Daoy (cell line): ENCODE results near the gene TRIM72. TPM values are rescaled to one million over a fixed set of nuclear protein-coding genes. Genes with fewer than 3 reads are reported as not detected.

Experiments used
- total RNA-seq: library from RNA; depleted of rRNA; stranded (reverse); fragments of >200 nt; shearing (Covaris generic); gene quantifications from 2 replicates; pipeline ENCODE4 v1.2.3, GENCODE V29; 2014; rRNA removed

The TRIM72 gene
- total RNA-seq, 1 experiment from 2014 or later: not detected

Other genes starting within 250 kb of the TRIM72 start
- gene HSD3B7, start 228.9 kb upstream of the TRIM72 start, total RNA-seq: 1.8 and 3.8 TPM in 2 replicates
- gene STX1B, start 203.5 kb upstream of the TRIM72 start, total RNA-seq: under 0.01 TPM in 1 of 2 replicates, not detected in the other
- gene STX4, start 180.6 kb upstream of the TRIM72 start, total RNA-seq: 13.7 and 16.1 TPM in 2 replicates
- gene ZNF668, start 139.9 kb upstream of the TRIM72 start, total RNA-seq: 8.7 and 10.5 TPM in 2 replicates
- 6.0 and 6.3 TPM in 2 replicates for gene ZNF646, start 139.7 kb upstream of the TRIM72 start, total RNA-seq
- 0.39 and 1.2 TPM in 2 replicates for gene PRSS53, start 125.2 kb upstream of the TRIM72 start, total RNA-seq
- gene VKORC1, start 119.3 kb upstream of the TRIM72 start, total RNA-seq: 58.1 and 77.1 TPM in 2 replicates
- 18.1 and 21.3 TPM in 2 replicates for gene BCKDK, start 105.7 kb upstream of the TRIM72 start, total RNA-seq
- gene KAT8, start 96.5 kb upstream of the TRIM72 start, total RNA-seq: 39.9 and 44.6 TPM in 2 replicates
- gene PRSS8, start 78.4 kb upstream of the TRIM72 start, total RNA-seq: not detected in 2 replicates
- 0.17 and 0.18 TPM in 2 replicates for gene PRSS36, start 64.1 kb upstream of the TRIM72 start, total RNA-seq
- 28.8 and 32.1 TPM in 2 replicates for gene FUS, start 34.0 kb upstream of the TRIM72 start, total RNA-seq
- 14.7 and 23.3 TPM in 2 replicates for gene PYCARD, start 11.4 kb upstream of the TRIM72 start, total RNA-seq
- not detected in 2 replicates for gene PYDC1, start 3.0 kb downstream of the TRIM72 start, total RNA-seq
- not detected in 2 replicates for gene ITGAM, start 45.9 kb downstream of the TRIM72 start, total RNA-seq
- gene ITGAX, start 141.1 kb downstream of the TRIM72 start, total RNA-seq: 0.42 and 1.5 TPM in 2 replicates
- 0.06 TPM in 1 of 2 replicates, not detected in the other for gene ITGAD, start 179.2 kb downstream of the TRIM72 start, total RNA-seq
- not detected in 2 replicates for gene COX6A2, start 214.2 kb downstream of the TRIM72 start, total RNA-seq
- gene ZNF843, start 228.7 kb downstream of the TRIM72 start, total RNA-seq: 0.15 TPM in 1 of 2 replicates, not detected in the other
- gene ARMC5, start 245.4 kb downstream of the TRIM72 start, total RNA-seq: 13.7 and 16.1 TPM in 2 replicates